Activated CD4-positive, alpha-beta T cell treated with anti-CD3 and anti-CD28 coated beads for 48 hours (primary cell): ENCODE results near the gene THY1.
"Not testable (repeated sequence)": the region's sequence is repeated elsewhere in the genome, so short reads cannot be mapped to it uniquely, and the experiment has no call there.

Experiments used
- DNase-seq: peaks from one replicate; pipeline ENCODE4 v3.0.0-alpha.2; 2020

The THY1 gene

GRCh38 chr11:119422809-119423508, at the start of gene THY1:
TSS of gene THY1 (minus strand) at chr11:119423172. CDS start at chr11:119420905, 2,267 bp downstream.
- no peak for DNase-seq

GRCh38 chr11:119472186-119472855, 49.3 kb upstream of the THY1 start:
- DNase-seq, result no peak

- no peak for DNase-seq
These were observed 48.4 kb upstream of the THY1 start for GRCh38 chr11:119471329-119471728.

- no peak for DNase-seq
These were observed 47.6 kb upstream of the THY1 start for GRCh38 chr11:119470317-119471291.

- DNase-seq, result no peak
These were observed 46.5 kb upstream of the THY1 start for GRCh38 chr11:119469506-119469905.

GRCh38 chr11:119468511-119468910, 45.5 kb upstream of the THY1 start:
- DNase-seq, result no peak

- no peak for DNase-seq
These were observed 38.4 kb upstream of the THY1 start for GRCh38 chr11:119461229-119461963.

- DNase-seq, result no peak
These were observed 37.6 kb upstream of the THY1 start for GRCh38 chr11:119460582-119460981.

- DNase-seq, result no peak
These were observed 37.1 kb upstream of the THY1 start for GRCh38 chr11:119460097-119460496.

- DNase-seq, result no peak
These were observed 36.5 kb upstream of the THY1 start for GRCh38 chr11:119459293-119459976.

- DNase-seq, result not testable (repeated sequence)
These were observed 32.7 kb upstream of the THY1 start for GRCh38 chr11:119455708-119456107.

- not testable (repeated sequence) for DNase-seq
These were observed 32.3 kb upstream of the THY1 start for GRCh38 chr11:119455241-119455640.

- DNase-seq, result no peak
These were observed 30.9 kb upstream of the THY1 start for GRCh38 chr11:119453881-119454280.

GRCh38 chr11:119450590-119451326, 27.8 kb upstream of the THY1 start:
- DNase-seq, result no peak

- no peak for DNase-seq
These were observed 26.5 kb upstream of the THY1 start for GRCh38 chr11:119449498-119449897.

GRCh38 chr11:119448380-119448779, 25.4 kb upstream of the THY1 start:
- no peak for DNase-seq

- no peak for DNase-seq
These were observed 24.8 kb upstream of the THY1 start for GRCh38 chr11:119447664-119448242.

GRCh38 chr11:119446871-119447663, 24.1 kb upstream of the THY1 start:
- no peak for DNase-seq

GRCh38 chr11:119446434-119446833, 23.5 kb upstream of the THY1 start:
- no peak for DNase-seq

- no peak for DNase-seq
These were observed 22.9 kb upstream of the THY1 start for GRCh38 chr11:119445850-119446249.
